ENCODE results near the gene STPG1. TPM values are rescaled to one million over a fixed set of nuclear protein-coding genes. Genes with fewer than 3 reads are reported as not detected.

STPG1 gene
- total RNA-seq, 1 experiment from 2014 or later = 14.9 TPM

DNA sequence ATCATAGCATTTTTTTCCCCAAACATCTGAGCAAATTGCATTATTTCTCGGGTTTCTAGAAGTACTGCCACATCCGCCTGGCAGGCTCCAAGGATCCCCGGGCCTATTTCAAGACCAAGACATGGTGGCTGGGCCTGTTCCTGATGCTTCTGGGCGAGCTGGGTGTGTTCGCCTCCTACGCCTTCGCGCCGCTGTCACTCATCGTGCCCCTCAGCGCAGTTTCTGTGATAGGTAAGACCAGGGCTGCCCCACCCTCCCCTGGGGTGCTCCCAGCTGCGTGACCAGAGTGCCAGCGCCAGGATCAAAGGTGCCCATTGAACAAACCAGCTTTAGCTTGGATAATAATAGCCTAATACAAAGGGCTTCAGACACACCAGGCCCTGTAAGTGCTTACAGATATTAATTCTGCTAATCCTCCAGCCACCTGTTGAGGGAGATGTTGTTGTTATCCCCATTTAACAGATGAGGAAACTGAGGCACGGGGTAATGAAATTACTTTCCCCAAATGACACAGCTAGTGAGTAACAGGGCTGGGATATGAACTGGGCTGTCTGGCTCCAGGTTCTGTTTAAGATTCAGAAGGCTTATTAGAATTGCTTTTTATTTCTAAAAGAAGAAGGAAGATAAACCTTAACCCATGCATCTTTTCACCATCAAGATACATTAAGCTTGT, 28.6 kb upstream of the STPG1 start:
- DNase-seq = no peak
- no TSS peak for BruUV-seq (replicated peaks)
- Histone ChIP-seq H3K27ac (ENCODE audit: low read length) (no peak overlapping the region), H3K9ac (ENCODE audit: low read length) (no peak overlapping the region), H2AFZ (ENCODE audit: low read length) (no peak overlapping the region), H3K4me1 (ENCODE audit: insufficient read depth, low read length) (peaks cover 12% of the 10 kb centered on the region), H4K20me1 (ENCODE audit: low read length) (no peaks in the 10 kb centered on the region), H3K79me2 (ENCODE audit: low read length) (no peaks in the 10 kb centered on the region), H3F3A (ENCODE audit: low read length, unreplicated experiment) (no peaks in the 10 kb centered on the region), H3K9me2 (replicated peaks; ENCODE audit: low read length) (no peaks in the 10 kb centered on the region), H3K36me3 (ENCODE audit: low read depth, low read length) (peaks cover 15% of the 10 kb centered on the region; the same call in 1 of the 2 replicates), H3K9me3 (ENCODE audit: low read length) (no peaks in the 10 kb centered on the region), H3K4me3 (ENCODE audit: low read length) (no peak overlapping the region), H3K4me2 (ENCODE audit: low read length) (no peak overlapping the region), H3K27me3 (ENCODE audit: low read length) (no peaks in the 10 kb centered on the region)
- intact Hi-C loops (cut with micrococcal nuclease) = no loop called here
- ChIA-PET CTCF (no interaction called here), POLR2A (ENCODE audit: unreplicated experiment) (no interaction called here)
- TF ChIP-seq, protein P1, sequence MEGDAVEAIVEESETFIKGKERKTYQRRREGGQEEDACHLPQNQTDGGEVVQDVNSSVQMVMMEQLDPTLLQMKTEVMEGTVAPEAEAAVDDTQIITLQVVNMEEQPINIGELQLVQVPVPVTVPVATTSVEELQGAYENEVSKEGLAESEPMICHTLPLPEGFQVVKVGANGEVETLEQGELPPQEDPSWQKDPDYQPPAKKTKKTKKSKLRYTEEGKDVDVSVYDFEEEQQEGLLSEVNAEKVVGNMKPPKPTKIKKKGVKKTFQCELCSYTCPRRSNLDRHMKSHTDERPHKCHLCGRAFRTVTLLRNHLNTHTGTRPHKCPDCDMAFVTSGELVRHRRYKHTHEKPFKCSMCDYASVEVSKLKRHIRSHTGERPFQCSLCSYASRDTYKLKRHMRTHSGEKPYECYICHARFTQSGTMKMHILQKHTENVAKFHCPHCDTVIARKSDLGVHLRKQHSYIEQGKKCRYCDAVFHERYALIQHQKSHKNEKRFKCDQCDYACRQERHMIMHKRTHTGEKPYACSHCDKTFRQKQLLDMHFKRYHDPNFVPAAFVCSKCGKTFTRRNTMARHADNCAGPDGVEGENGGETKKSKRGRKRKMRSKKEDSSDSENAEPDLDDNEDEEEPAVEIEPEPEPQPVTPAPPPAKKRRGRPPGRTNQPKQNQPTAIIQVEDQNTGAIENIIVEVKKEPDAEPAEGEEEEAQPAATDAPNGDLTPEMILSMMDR (conservative IDR thresholded peaks at IDR 0.05; ENCODE audit: low read depth, low read length) = no peak
- TF ChIP-seq EZH2 (IDR thresholded peaks at IDR 0.05; ENCODE audit: low read length, unreplicated experiment) (no peak), EZH2phosphoT487 (IDR thresholded peaks at IDR 0.05; ENCODE audit: borderline replicate concordance, low read length) (no peak)
- ATAC-seq = no peak

DNA sequence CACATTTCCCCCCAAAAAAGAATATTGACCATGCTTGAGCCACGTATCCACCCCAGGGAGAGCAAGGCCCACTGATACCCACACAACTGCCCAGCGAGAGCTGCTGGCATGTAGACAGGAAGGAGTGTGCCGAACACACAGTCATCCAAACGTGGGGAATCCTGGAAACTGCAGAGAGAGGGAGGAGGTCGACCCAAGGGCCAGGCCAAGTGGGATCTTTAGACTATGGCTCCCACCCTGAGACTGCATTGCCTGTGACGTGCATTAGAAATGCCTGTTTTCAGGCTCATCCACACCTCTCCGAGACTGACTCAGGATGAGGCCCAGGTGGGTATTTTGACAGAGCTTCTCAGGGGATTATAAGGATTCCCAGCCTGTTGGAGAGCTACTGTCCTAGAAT, 27.9 kb upstream of the STPG1 start:
- CTCF ChIA-PET = no interaction called here
- intact Hi-C loops (cut with micrococcal nuclease) = no loop called here
- H3K4me3 ChIP-seq (ENCODE audit: low read length) = no peak overlapping the region
- DNase-seq (no peak), ATAC-seq (no peak)
- H3K4me1 ChIP-seq (ENCODE audit: insufficient read depth, low read length) = peaks cover 12% of the 10 kb centered on the region
- no peak overlapping the region for H3K27ac ChIP-seq (ENCODE audit: low read length)
- no TSS peak for BruUV-seq (replicated peaks)
- no peak for TF ChIP-seq EZH2phosphoT487 (IDR thresholded peaks at IDR 0.05; ENCODE audit: borderline replicate concordance, low read length)
- no peak for TF ChIP-seq EZH2 (IDR thresholded peaks at IDR 0.05; ENCODE audit: low read length, unreplicated experiment)
- TF ChIP-seq, protein P1 (conservative IDR thresholded peaks at IDR 0.05; ENCODE audit: low read depth, low read length) = no peak
- H3K36me3 ChIP-seq (ENCODE audit: low read depth, low read length) = peaks cover 15% of the 10 kb centered on the region; the same call in 1 of the 2 replicates
- POLR2A ChIA-PET (ENCODE audit: unreplicated experiment) = no interaction called here
- H3K79me2 ChIP-seq (ENCODE audit: low read length) = no peaks in the 10 kb centered on the region
- no peaks in the 10 kb centered on the region for H3K9me3 ChIP-seq (ENCODE audit: low read length)
- H2AFZ ChIP-seq (ENCODE audit: low read length) = no peak overlapping the region
- no peaks in the 10 kb centered on the region for H4K20me1 ChIP-seq (ENCODE audit: low read length)
- H3K27me3 ChIP-seq (ENCODE audit: low read length) = no peaks in the 10 kb centered on the region
- no peaks in the 10 kb centered on the region for H3F3A ChIP-seq (ENCODE audit: low read length, unreplicated experiment)
- no peaks in the 10 kb centered on the region for H3K9me2 ChIP-seq (replicated peaks; ENCODE audit: low read length)
- H3K9ac ChIP-seq (ENCODE audit: low read length) = no peak overlapping the region
- no peak overlapping the region for H3K4me2 ChIP-seq (ENCODE audit: low read length)

- DNase-seq (no peak), ATAC-seq (no peak)
- Histone ChIP-seq H3K9me3 (ENCODE audit: low read length) (no peaks in the 10 kb centered on the region), H2AFZ (ENCODE audit: low read length) (no peak overlapping the region), H3F3A (ENCODE audit: low read length, unreplicated experiment) (no peaks in the 10 kb centered on the region), H3K27me3 (ENCODE audit: low read length) (no peaks in the 10 kb centered on the region), H3K4me1 (ENCODE audit: insufficient read depth, low read length) (peaks cover 12% of the 10 kb centered on the region), H3K36me3 (ENCODE audit: low read depth, low read length) (peaks cover 14% of the 10 kb centered on the region; the same call in 1 of the 2 replicates), H3K9ac (ENCODE audit: low read length) (no peak overlapping the region), H3K79me2 (ENCODE audit: low read length) (no peaks in the 10 kb centered on the region), H4K20me1 (ENCODE audit: low read length) (no peaks in the 10 kb centered on the region), H3K4me3 (ENCODE audit: low read length) (no peak overlapping the region), H3K27ac (ENCODE audit: low read length) (no peak overlapping the region), H3K4me2 (ENCODE audit: low read length) (no peak overlapping the region), H3K9me2 (replicated peaks; ENCODE audit: low read length) (no peaks in the 10 kb centered on the region)
- intact Hi-C loops (cut with micrococcal nuclease) = no loop called here
- BruUV-seq (replicated peaks) = no TSS peak
- CTCF ChIA-PET = no interaction called here
- POLR2A ChIA-PET (ENCODE audit: unreplicated experiment) = no interaction called here
- TF ChIP-seq EZH2 (IDR thresholded peaks at IDR 0.05; ENCODE audit: low read length, unreplicated experiment) = no peak
- TF ChIP-seq, protein P1 (conservative IDR thresholded peaks at IDR 0.05; ENCODE audit: low read depth, low read length) = no peak
- no peak for TF ChIP-seq EZH2phosphoT487 (IDR thresholded peaks at IDR 0.05; ENCODE audit: borderline replicate concordance, low read length)
Observed at GRCh38 chr1:24440436-24440835, 26.9 kb upstream of the STPG1 start.
